ENCODE measurements around the gene RP9.

RP9 gene, protein sequence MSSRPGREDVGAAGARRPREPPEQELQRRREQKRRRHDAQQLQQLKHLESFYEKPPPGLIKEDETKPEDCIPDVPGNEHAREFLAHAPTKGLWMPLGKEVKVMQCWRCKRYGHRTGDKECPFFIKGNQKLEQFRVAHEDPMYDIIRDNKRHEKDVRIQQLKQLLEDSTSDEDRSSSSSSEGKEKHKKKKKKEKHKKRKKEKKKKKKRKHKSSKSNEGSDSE

DNA sequence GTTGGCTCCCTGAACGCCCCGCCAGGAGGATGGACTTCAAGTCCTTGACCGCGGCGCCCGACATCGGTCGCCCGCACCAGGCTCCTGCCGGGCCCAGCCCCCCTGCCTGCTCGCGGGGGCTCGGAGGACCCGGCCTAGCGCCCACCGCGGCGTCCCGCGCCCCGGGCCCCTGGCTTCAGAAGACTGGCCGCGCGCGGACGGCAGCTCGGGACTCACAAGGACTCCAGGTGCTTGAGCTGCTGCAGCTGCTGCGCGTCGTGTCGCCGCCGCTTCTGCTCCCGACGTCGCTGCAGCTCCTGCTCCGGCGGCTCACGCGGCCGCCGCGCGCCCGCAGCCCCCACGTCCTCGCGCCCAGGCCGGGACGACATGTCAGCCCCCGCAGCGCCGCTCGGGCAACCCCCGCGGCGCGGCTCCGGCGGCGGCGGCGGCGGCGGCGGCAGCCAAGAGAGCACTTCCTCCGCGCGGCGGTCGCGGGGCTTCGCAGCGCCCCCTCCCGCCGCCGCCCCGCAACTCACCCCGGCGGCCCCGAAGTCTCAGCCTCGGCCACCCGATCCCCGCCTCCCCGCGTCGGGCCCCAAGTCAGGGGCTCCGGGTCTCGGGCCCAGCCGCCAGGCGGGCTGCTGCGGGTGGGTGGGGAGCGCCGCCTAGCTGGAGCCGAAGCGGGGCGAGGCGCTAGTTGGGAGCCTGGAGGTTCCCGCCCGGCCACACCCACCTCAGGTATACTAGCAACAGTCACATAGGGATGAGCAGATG lies at the start of gene RP9:
TSS of gene RP9 (minus strand) at position 400 of the 753 bp plus-strand sequence. CDS start at position 368, 32 bp downstream.
- Histone ChIP-seq H3K9ac (ENCODE audit: low read length) (peak within 1 kb of the TSS; percentile 57), H3K4me1 (ENCODE audit: control insufficient read depth, insufficient read depth, low read length) (peaks cover 12% of the 10 kb centered on the region), H3K27me3 (ENCODE audit: control insufficient read depth, insufficient read depth, low read length) (peaks cover 2% of the 10 kb centered on the region), H3K36me3 (ENCODE audit: control insufficient read depth, insufficient read depth, low read length) (peaks cover 1% of the 10 kb centered on the region), H3K4me3 (ENCODE audit: low read length) (peak within 1 kb of the TSS; percentile 88), H3K27ac (ENCODE audit: low read depth, low read length) (peak within 1 kb of the TSS; percentile 72)

DNA sequence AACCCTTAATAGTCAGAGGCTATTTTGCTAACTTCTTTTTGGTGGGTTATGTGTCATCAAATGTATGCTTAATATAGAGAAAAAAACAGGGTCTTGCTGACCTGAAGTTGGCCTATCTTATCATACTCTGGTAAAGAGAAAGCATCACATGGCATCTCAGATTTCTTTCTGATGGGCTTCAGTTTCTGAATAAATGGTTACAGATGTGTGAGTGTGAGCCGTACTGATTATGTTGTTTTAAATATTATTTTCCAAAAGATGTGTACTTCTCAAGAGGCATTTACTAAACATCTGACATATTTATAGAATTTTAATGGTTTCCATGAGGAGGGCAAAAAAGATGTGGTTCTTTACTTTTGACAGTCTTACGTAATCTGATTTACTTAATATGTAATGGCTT lies 48.6 kb upstream of the RP9 start:
- Histone ChIP-seq H3K4me3 (ENCODE audit: low read length) (no peak overlapping the region), H3K4me1 (ENCODE audit: control insufficient read depth, insufficient read depth, low read length) (peaks cover 4% of the 10 kb centered on the region), H3K27me3 (ENCODE audit: control insufficient read depth, insufficient read depth, low read length) (no peaks in the 10 kb centered on the region), H3K27ac (ENCODE audit: low read depth, low read length) (no peak overlapping the region), H3K36me3 (ENCODE audit: control insufficient read depth, insufficient read depth, low read length) (no peaks in the 10 kb centered on the region), H3K9ac (ENCODE audit: low read length) (no peak overlapping the region)

DNA sequence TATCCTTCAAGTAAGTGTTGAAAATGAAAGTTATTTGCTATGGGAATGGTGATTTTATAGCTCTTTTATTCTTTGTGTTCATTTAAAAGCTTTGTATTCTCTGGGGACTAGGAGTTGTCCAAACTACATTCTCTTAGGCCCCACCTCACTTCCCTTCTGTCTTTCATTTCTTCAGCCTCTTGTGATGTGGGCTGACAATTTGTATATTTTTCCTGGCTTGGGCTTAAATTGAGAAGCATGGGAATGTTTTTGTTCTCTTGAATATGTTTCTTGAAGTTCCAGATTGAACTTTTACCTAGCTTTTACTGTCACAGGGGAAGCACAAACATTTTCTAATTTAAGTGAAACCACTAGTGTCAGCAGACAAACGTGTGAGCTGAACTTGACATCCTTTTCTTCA lies 48.1 kb upstream of the RP9 start:
- H3K27ac ChIP-seq (ENCODE audit: low read depth, low read length): no peak overlapping the region
- H3K9ac ChIP-seq (ENCODE audit: low read length): no peak overlapping the region
- no peak overlapping the region for H3K4me3 ChIP-seq (ENCODE audit: low read length)
- H3K4me1 ChIP-seq (ENCODE audit: control insufficient read depth, insufficient read depth, low read length): peaks cover 4% of the 10 kb centered on the region
- no peaks in the 10 kb centered on the region for H3K36me3 ChIP-seq (ENCODE audit: control insufficient read depth, insufficient read depth, low read length)
- H3K27me3 ChIP-seq (ENCODE audit: control insufficient read depth, insufficient read depth, low read length): no peaks in the 10 kb centered on the region

DNA sequence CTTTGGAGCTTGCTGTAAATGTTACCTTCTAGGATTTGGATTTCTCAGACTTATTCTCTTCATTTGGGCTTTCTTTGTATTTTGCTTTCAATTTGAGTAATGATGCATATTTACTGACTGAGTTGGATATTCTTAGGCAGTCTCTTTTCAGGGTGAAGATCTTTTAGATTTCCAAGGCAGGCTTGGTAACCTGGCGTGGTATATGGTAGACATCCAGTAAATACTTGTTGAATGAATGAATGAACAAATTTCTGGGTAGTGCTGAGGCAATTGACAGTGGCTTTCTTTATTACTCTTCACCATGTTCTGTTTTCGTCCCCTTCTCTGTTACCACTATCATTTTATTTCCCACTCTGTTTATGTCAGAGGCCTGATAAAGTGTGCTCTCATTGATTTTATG lies 47.2 kb upstream of the RP9 start:
- H3K9ac ChIP-seq (ENCODE audit: low read length): no peak overlapping the region
- H3K27ac ChIP-seq (ENCODE audit: low read depth, low read length): no peak overlapping the region
- H3K27me3 ChIP-seq (ENCODE audit: control insufficient read depth, insufficient read depth, low read length): no peaks in the 10 kb centered on the region
- H3K36me3 ChIP-seq (ENCODE audit: control insufficient read depth, insufficient read depth, low read length): no peaks in the 10 kb centered on the region
- H3K4me1 ChIP-seq (ENCODE audit: control insufficient read depth, insufficient read depth, low read length): peaks cover 4% of the 10 kb centered on the region
- H3K4me3 ChIP-seq (ENCODE audit: low read length): no peak overlapping the region

DNA sequence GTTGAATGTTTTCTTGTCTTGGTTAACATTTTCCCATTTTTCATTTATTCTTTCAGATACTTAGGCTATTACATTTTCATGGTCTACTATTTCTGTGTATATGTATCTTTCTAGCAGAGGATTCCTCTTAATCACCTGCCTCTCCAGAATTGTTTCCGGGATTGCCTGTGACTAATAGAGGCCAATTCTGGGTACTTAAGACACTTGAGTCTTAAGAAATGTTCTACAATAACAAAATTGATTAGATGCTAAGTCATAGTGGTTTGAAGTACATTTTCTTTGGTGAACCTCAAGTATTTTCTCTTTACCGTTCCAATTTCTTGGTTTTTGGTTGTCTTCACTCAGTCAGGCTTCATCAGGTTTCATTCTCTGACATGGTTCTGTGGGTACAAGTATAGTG lies 46.6 kb upstream of the RP9 start:
- Histone ChIP-seq H3K27ac (ENCODE audit: low read depth, low read length) (no peak overlapping the region), H3K4me1 (ENCODE audit: control insufficient read depth, insufficient read depth, low read length) (peaks cover 4% of the 10 kb centered on the region), H3K36me3 (ENCODE audit: control insufficient read depth, insufficient read depth, low read length) (no peaks in the 10 kb centered on the region), H3K4me3 (ENCODE audit: low read length) (no peak overlapping the region), H3K27me3 (ENCODE audit: control insufficient read depth, insufficient read depth, low read length) (no peaks in the 10 kb centered on the region), H3K9ac (ENCODE audit: low read length) (no peak overlapping the region)

DNA sequence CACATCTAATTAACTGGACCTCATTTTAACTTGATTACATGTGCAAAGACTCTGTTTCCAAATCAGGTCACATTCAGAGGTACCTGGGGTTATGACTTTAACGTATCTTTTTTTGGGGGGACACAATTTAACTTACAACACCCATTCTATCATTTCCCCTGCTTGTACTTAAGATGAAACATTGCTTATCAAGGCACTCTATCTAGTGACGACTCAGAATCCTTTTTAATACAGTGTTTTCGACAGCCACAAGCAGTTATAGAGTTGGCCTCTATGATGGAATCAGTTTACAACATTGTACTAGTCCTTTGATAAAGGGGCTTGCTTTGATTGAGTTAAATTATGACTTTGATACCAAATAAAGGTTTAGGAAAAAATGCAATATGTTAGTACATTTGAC lies 42.9 kb upstream of the RP9 start:
- no peaks in the 10 kb centered on the region for H3K27me3 ChIP-seq (ENCODE audit: control insufficient read depth, insufficient read depth, low read length)
- no peaks in the 10 kb centered on the region for H3K4me1 ChIP-seq (ENCODE audit: control insufficient read depth, insufficient read depth, low read length)
- H3K27ac ChIP-seq (ENCODE audit: low read depth, low read length): no peak overlapping the region
- H3K36me3 ChIP-seq (ENCODE audit: control insufficient read depth, insufficient read depth, low read length): no peaks in the 10 kb centered on the region
- H3K4me3 ChIP-seq (ENCODE audit: low read length): no peak overlapping the region
- H3K9ac ChIP-seq (ENCODE audit: low read length): no peak overlapping the region

DNA sequence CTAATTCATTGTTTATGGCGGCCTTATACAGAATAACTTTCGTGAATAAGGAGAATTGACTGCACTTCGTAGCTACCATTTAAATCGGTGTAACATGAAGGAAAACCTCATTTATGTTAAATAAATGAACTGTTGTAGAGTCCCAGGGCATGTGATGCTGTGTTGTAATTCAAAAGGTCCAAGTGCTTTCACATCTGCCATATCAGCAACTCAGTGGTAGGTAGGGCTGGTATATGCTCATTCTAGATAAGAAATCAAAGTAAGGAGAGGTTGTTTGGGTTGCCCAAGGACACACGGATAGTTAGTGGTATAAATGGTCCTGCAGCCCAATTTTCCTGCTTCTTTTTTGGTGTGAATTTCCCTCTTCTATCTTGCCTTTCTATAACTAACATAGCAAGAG lies 36.0 kb upstream of the RP9 start:
- H3K36me3 ChIP-seq (ENCODE audit: control insufficient read depth, insufficient read depth, low read length): no peaks in the 10 kb centered on the region
- H3K4me1 ChIP-seq (ENCODE audit: control insufficient read depth, insufficient read depth, low read length): no peaks in the 10 kb centered on the region
- H3K9ac ChIP-seq (ENCODE audit: low read length): no peak overlapping the region
- no peak overlapping the region for H3K27ac ChIP-seq (ENCODE audit: low read depth, low read length)
- H3K4me3 ChIP-seq (ENCODE audit: low read length): no peak overlapping the region
- no peaks in the 10 kb centered on the region for H3K27me3 ChIP-seq (ENCODE audit: control insufficient read depth, insufficient read depth, low read length)

DNA sequence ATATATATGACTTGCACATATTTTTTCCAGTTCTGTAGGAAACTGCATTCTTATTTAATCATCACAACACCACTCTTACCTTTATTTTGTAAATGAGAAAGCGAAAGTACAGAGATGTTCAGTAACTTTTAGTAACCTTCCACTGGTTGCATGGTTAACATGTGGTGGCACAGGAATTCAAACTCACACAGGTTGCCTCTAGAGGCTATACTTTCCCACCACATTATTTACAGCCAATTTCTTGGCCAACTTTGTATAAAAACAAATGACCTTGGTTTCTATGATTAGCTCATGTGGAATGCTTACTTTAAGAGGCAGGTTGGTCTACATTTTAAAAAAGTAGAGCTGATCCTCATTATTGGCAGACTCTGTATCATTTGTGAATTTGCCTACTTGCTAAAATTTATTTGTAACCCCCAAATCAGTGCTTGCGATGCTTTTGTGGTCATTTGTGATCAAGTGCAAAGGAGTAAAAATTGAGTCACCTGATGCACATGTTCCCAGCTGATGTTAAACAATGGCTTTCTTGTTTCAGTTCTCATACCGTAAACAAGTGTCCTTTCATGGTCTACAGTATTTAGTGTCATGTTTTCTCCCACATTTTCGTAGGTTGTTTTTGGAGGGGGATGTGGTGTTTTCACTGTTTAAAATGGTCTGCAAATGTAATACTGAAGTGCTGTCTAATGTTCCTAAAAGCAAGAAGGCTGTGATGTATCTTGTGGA lies 35.0 kb upstream of the RP9 start:
- H3K4me1 ChIP-seq (ENCODE audit: control insufficient read depth, insufficient read depth, low read length): no peaks in the 10 kb centered on the region
- H3K27me3 ChIP-seq (ENCODE audit: control insufficient read depth, insufficient read depth, low read length): no peaks in the 10 kb centered on the region
- no peak overlapping the region for H3K27ac ChIP-seq (ENCODE audit: low read depth, low read length)
- no peaks in the 10 kb centered on the region for H3K36me3 ChIP-seq (ENCODE audit: control insufficient read depth, insufficient read depth, low read length)
- no peak overlapping the region for H3K9ac ChIP-seq (ENCODE audit: low read length)
- no peak overlapping the region for H3K4me3 ChIP-seq (ENCODE audit: low read length)

DNA sequence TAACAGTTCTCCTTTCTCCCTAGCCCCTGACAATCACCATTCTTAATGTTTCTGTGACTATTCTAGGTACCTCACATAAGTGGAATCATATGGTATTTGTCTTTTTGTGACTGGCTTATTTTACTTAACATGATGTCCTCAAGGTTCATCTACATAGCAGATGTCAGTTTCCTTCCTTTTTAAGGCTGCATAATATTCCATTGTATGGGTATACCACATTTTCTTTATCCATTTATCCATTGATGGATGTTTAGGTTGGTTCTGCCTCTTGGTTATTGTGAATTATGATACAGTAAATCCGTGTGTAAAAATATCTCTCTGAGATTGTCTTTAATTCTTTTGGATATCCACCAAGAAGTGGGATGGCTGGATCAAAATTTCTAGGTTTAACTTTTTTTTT lies 33.4 kb upstream of the RP9 start:
- no peaks in the 10 kb centered on the region for H3K4me1 ChIP-seq (ENCODE audit: control insufficient read depth, insufficient read depth, low read length)
- H3K27me3 ChIP-seq (ENCODE audit: control insufficient read depth, insufficient read depth, low read length): no peaks in the 10 kb centered on the region
- H3K9ac ChIP-seq (ENCODE audit: low read length): no peak overlapping the region
- H3K4me3 ChIP-seq (ENCODE audit: low read length): no peak overlapping the region
- H3K36me3 ChIP-seq (ENCODE audit: control insufficient read depth, insufficient read depth, low read length): no peaks in the 10 kb centered on the region
- no peak overlapping the region for H3K27ac ChIP-seq (ENCODE audit: low read depth, low read length)

DNA sequence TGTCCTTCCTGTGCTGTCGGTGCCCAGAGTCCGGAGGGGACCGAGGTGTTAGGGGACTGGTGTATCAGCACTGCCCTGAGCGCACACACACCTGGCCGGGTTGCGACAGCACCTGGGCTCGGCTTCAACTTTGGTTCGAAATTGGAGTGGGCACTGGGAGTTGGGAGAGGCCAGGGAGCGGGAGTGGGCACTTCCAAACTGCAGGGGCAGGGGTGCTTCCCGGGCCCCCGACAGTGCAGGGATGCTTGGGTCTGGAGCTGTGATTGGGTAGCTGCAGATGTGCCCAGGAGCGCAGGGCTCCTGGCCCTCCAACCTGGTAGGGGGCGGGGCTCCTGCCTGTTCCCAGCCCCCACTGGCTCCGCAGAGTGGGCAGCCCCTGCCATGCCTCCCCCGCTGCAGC lies 27.9 kb upstream of the RP9 start:
- H3K4me1 ChIP-seq (ENCODE audit: control insufficient read depth, insufficient read depth, low read length): no peaks in the 10 kb centered on the region
- no peaks in the 10 kb centered on the region for H3K36me3 ChIP-seq (ENCODE audit: control insufficient read depth, insufficient read depth, low read length)
- no peak overlapping the region for H3K4me3 ChIP-seq (ENCODE audit: low read length)
- no peak overlapping the region for H3K27ac ChIP-seq (ENCODE audit: low read depth, low read length)
- no peaks in the 10 kb centered on the region for H3K27me3 ChIP-seq (ENCODE audit: control insufficient read depth, insufficient read depth, low read length)
- H3K9ac ChIP-seq (ENCODE audit: low read length): no peak overlapping the region

DNA sequence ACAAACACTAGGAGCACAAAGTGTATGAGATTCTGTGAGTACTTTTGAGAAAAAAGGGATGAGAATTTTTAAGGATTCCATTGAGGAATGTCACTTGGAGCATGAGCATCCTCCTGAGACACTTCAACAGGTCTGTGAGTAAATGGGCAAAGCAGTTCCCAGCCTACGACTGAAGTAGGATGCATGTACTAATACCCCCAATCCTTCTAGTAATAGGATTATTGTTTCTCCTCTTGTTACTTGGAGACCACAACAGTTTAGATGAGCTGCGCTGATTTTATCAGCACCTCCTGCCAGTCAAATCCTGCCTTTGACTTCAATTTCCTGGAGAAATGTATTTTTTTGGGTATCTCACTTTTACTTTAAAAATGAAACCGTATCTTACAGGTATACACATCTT lies 21.0 kb upstream of the RP9 start:
- no peaks in the 10 kb centered on the region for H3K36me3 ChIP-seq (ENCODE audit: control insufficient read depth, insufficient read depth, low read length)
- H3K27ac ChIP-seq (ENCODE audit: low read depth, low read length): no peak overlapping the region
- peaks cover 3% of the 10 kb centered on the region for H3K4me1 ChIP-seq (ENCODE audit: control insufficient read depth, insufficient read depth, low read length)
- no peak overlapping the region for H3K9ac ChIP-seq (ENCODE audit: low read length)
- H3K4me3 ChIP-seq (ENCODE audit: low read length): peak overlapping the region; percentile 97
- no peaks in the 10 kb centered on the region for H3K27me3 ChIP-seq (ENCODE audit: control insufficient read depth, insufficient read depth, low read length)

DNA sequence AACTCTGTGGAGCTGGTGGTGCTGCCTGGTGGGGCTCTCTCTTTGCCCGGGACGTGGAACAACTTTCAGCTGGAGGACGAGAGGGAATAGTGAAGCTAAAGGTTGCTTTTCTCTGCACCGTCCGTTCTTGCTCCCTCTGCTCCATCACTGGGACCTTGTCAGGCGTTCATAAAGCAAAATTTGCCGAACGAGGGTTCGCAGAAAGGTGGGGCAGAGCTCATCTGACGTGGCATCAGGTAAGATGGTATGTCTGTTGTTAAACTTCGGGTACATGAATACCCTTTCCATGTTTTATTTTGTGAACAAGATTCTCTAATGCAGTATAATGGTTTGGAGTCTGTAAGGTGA lies 20.6 kb upstream of the RP9 start:
- Histone ChIP-seq H3K9ac (ENCODE audit: low read length) (peak overlapping the region; percentile 34), H3K4me1 (ENCODE audit: control insufficient read depth, insufficient read depth, low read length) (peaks cover 3% of the 10 kb centered on the region), H3K4me3 (ENCODE audit: low read length) (peak overlapping the region; percentile 97), H3K36me3 (ENCODE audit: control insufficient read depth, insufficient read depth, low read length) (no peaks in the 10 kb centered on the region), H3K27ac (ENCODE audit: low read depth, low read length) (peak overlapping the region; percentile 77), H3K27me3 (ENCODE audit: control insufficient read depth, insufficient read depth, low read length) (no peaks in the 10 kb centered on the region)
